ENCODE data around the gene NRAS.

Gene NRAS

DNA sequence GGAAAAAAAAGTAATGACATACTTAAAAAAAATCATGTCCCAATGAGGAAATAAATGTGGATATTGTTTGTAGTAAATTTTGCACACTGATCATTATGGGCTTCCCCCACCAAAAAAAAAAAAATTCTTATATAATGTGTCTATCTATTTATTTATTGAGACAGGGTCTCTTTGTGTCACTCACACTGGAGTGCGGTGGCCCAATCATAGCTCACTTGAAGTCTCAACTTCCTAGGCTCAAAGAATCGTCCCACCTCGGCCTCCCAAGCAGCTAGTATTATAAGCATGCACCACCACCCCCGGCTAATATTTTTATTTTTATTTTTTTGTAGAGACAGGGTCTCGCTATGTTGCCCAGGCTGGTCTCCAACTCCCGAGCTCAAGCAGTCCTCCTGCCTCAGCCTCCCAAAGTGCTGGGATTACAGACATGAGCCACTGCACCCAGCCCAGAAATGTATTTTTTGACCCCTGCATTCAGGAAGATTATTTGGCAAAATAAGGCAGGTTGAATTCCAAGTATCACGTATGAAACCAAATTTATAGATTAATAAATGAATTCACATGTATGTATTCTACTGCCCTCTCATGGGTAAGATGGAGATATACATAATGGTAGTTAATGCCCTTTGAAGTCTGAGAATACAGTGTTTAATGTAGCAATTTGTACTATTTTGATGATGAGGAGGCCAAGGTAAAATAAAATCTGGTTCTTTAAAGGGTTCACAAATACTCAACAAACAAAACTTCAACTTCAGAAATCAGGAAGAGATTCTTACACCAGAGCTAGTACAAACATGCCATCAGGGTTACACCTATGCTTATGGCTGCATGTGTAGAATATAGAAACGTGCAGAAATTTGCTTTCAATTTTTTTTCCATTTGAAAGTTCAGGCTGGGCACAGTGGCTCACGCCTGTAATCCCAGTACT, 45.3 kb downstream of the NRAS start:
- Mint-ChIP-seq H3K4me1 (no peaks in the 10 kb centered on the region), H3K27me3 (peaks cover 37% of the 10 kb centered on the region), H3K36me3 (no peaks in the 10 kb centered on the region), H3K27ac (no peak overlapping the region), H3K9me3 (no peaks in the 10 kb centered on the region), H3K4me3 (no peak overlapping the region)
- no peak for ATAC-seq

GRCh38 chr1:114670083-114671010, 46.2 kb downstream of the NRAS start:
- peak overlapping the region; percentile 96 for H3K4me3 Mint-ChIP-seq
- no peaks in the 10 kb centered on the region for H3K36me3 Mint-ChIP-seq
- ATAC-seq = peak; percentile 99
- no peaks in the 10 kb centered on the region for H3K9me3 Mint-ChIP-seq
- H3K27me3 Mint-ChIP-seq = peaks cover 37% of the 10 kb centered on the region
- H3K4me1 Mint-ChIP-seq = no peaks in the 10 kb centered on the region
- peak overlapping the region; percentile 61 for H3K27ac Mint-ChIP-seq

DNA sequence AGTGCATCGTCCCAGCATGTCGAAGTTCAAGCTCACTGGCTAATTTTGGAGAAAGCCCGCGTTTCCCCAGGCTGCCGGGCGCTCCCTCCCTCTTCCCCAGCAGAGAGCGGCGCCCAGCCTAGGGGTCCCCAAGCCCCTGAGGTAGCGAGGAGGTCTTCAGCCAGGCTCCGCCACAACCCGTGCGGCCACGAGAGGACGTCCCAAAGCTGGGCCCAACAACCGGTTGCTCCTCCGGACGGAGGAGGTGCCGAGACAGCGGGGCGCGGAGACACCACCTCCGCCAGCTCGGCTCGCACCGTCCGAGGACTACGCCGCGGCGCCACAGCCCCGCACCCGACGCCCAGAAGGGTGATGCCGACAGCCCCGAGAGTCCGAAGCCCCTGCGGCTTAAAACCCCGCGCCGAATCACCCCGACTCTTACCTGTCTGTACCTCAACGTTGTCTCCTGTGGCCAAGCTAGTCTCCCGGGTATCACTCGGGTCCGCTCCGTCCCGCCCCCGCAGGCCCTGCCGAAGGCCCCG, 46.9 kb downstream of the NRAS start, which contains the start of gene DENND2C:
Gene DENND2C (minus strand): TSS at position 488 of the 521 bp plus-strand sequence. CDS start 44,065 bp downstream, outside the sequence.
- no peaks in the 10 kb centered on the region for H3K4me1 Mint-ChIP-seq
- no peaks in the 10 kb centered on the region for H3K36me3 Mint-ChIP-seq
- no peaks in the 10 kb centered on the region for H3K9me3 Mint-ChIP-seq
- peak; percentile 80 for ATAC-seq
- peak within 1 kb of the TSS; percentile 61 for H3K27ac Mint-ChIP-seq
- H3K27me3 Mint-ChIP-seq = peaks cover 31% of the 10 kb centered on the region
- peak within 1 kb of the TSS; percentile 96 for H3K4me3 Mint-ChIP-seq

- peak overlapping the region; percentile 96 for H3K4me3 Mint-ChIP-seq
- peak overlapping the region; percentile 61 for H3K27ac Mint-ChIP-seq
- no peak for ATAC-seq
- no peaks in the 10 kb centered on the region for H3K36me3 Mint-ChIP-seq
- no peaks in the 10 kb centered on the region for H3K9me3 Mint-ChIP-seq
- no peaks in the 10 kb centered on the region for H3K4me1 Mint-ChIP-seq
- peaks cover 25% of the 10 kb centered on the region for H3K27me3 Mint-ChIP-seq
Measured at GRCh38 chr1:114668784-114669561, 47.6 kb downstream of the NRAS start.

- H3K27ac Mint-ChIP-seq = no peak overlapping the region
- no peak overlapping the region for H3K4me3 Mint-ChIP-seq
- peaks cover 24% of the 10 kb centered on the region for H3K27me3 Mint-ChIP-seq
- H3K9me3 Mint-ChIP-seq = no peaks in the 10 kb centered on the region
- no peaks in the 10 kb centered on the region for H3K36me3 Mint-ChIP-seq
- ATAC-seq = no peak
- H3K4me1 Mint-ChIP-seq = no peaks in the 10 kb centered on the region
Measured at GRCh38 chr1:114668373-114668772, 48.2 kb downstream of the NRAS start.

DNA sequence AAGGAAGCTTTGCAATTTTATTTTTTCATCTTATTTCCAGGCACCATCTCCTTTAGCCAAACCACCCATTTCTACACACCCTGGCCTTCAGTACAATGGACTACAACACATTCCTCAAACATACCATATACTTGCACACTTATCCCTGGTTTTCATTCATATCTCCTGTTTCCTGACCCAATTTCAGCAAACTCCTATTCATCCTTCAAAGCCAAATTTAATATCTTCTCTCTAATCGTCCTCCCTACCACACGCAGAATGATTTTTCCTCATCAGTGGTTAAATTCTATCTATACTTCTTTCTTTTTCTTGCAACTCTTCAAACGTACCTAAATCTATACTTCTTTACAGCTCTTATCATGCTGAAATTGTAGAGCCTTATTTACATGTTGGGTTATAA, 49.6 kb downstream of the NRAS start:
- H3K4me1 Mint-ChIP-seq = no peaks in the 10 kb centered on the region
- H3K36me3 Mint-ChIP-seq = no peaks in the 10 kb centered on the region
- peaks cover 32% of the 10 kb centered on the region for H3K27me3 Mint-ChIP-seq
- H3K9me3 Mint-ChIP-seq = no peaks in the 10 kb centered on the region
- H3K27ac Mint-ChIP-seq = no peak overlapping the region
- no peak for ATAC-seq
- no peak overlapping the region for H3K4me3 Mint-ChIP-seq

DNA sequence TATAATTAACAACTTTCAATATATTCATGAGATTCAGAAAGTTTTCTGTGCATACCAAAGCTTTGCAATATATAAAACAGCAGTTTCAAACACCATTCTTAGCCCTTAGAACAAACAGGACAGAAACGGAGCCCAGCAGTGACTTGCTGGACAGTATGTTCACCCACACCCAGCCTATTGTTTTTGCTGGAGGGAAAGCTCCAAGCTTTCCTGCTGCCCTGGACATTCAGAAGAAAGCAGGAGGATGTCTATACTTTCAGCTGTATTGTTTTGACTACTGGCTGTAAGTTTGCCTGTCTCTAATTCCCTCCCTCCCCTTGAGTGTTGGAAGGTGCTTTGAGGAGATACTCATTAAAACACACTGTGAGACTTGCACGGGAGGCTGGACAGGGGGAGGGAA, 56.3 kb downstream of the NRAS start:
- Mint-ChIP-seq H3K27me3 (peaks cover 26% of the 10 kb centered on the region), H3K4me3 (no peak overlapping the region)

More for the DNA sequence above, 56.3 kb downstream of the NRAS start:
- no peak for ATAC-seq
- Mint-ChIP-seq H3K36me3 (no peaks in the 10 kb centered on the region), H3K4me1 (no peaks in the 10 kb centered on the region), H3K9me3 (no peaks in the 10 kb centered on the region), H3K27ac (no peak overlapping the region)
